Mesangial cell (primary cell): ENCODE data around the gene ATP9B. TPM values are rescaled to one million over a fixed set of nuclear protein-coding genes. Genes with fewer than 3 reads are reported as not detected.

Experiments used
- total RNA-seq: library from RNA; depleted of rRNA; stranded (reverse); fragments of >200 nt; gene quantifications from 2 replicates; pipeline ENCODE4 v1.2.3, GENCODE V29; 2015

ATP9B gene, protein sequence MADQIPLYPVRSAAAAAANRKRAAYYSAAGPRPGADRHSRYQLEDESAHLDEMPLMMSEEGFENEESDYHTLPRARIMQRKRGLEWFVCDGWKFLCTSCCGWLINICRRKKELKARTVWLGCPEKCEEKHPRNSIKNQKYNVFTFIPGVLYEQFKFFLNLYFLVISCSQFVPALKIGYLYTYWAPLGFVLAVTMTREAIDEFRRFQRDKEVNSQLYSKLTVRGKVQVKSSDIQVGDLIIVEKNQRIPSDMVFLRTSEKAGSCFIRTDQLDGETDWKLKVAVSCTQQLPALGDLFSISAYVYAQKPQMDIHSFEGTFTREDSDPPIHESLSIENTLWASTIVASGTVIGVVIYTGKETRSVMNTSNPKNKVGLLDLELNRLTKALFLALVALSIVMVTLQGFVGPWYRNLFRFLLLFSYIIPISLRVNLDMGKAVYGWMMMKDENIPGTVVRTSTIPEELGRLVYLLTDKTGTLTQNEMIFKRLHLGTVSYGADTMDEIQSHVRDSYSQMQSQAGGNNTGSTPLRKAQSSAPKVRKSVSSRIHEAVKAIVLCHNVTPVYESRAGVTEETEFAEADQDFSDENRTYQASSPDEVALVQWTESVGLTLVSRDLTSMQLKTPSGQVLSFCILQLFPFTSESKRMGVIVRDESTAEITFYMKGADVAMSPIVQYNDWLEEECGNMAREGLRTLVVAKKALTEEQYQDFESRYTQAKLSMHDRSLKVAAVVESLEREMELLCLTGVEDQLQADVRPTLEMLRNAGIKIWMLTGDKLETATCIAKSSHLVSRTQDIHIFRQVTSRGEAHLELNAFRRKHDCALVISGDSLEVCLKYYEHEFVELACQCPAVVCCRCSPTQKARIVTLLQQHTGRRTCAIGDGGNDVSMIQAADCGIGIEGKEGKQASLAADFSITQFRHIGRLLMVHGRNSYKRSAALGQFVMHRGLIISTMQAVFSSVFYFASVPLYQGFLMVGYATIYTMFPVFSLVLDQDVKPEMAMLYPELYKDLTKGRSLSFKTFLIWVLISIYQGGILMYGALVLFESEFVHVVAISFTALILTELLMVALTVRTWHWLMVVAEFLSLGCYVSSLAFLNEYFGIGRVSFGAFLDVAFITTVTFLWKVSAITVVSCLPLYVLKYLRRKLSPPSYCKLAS
- total RNA-seq: 19.4 and 27.5 TPM in 2 replicates

DNA sequence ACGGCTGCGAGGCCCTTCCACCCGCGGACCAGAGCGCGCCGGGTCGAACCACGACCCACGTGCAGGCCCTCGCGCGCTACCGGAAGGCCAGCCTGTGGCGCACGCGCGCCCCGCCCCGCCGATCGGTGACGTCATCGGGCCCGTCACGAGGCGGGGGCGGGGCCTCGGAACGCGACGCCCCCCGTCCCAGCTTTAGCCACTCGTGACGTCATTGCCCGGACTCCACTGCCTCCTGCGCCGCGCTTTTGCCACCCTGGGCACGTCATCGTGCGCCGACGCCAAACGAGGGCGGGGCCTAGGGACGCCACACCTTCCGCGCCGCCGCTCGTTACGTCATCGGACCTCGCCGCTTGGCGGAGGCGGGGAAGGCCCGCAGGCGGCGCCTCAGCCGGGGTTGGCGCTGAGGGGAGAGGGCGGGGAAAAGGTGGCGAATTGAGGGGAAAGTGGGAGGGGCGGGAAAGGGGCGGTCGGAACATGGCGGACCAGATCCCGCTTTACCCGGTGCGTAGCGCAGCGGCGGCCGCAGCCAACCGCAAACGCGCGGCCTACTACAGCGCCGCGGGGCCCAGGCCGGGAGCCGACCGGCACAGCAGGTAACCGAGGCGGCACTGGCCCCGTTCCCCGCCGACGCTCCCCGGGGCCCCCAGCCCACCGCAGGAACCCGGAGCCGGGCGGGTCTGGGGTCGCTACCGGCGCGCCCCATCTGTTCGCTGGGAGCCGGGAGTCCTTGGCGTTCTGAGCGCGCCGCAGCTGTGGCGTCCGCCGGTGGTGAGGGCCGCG is at the start of gene ATP9B:
TSS of gene ATP9B (plus strand) at position 458 of the 780 bp plus-strand sequence. CDS start at position 475, 17 bp downstream.

DNA sequence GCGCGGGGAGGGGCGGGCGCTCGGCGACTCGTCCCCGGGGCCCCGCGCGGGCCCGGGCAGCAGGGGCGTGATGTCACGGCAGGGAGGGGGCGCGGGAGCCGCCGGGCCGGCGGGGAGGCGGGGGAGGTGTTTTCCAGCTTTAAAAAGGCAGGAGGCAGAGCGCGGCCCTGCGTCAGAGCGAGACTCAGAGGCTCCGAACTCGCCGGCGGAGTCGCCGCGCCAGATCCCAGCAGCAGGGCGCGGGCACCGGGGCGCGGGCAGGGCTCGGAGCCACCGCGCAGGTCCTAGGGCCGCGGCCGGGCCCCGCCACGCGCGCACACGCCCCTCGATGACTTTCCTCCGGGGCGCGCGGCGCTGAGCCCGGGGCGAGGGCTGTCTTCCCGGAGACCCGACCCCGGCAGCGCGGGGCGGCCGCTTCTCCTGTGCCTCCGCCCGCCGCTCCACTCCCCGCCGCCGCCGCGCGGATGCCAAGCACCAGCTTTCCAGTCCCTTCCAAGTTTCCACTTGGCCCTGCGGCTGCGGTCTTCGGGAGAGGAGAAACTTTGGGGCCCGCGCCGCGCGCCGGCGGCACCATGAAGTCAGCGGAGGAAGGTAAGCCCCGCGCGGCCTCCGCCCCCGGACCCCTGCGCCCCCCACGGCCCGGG is 326.7 kb downstream of the ATP9B start, which contains the start of gene NFATC1:
TSS of gene NFATC1 (plus strand) at position 170 of the 644 bp plus-strand sequence. CDS start at position 465, 295 bp downstream.

Other genes starting within 250 kb of the ATP9B start
- 0.13 and 0.49 TPM in 2 replicates for gene SALL3, start 89.6 kb upstream of the ATP9B start, total RNA-seq